Fibroblast of skin of left biceps (primary cell): Measurements from ENCODE around the gene CADPS2.
"Not testable (repeated sequence)": the region's sequence is repeated elsewhere in the genome, so short reads cannot be mapped to it uniquely, and the experiment has no call there.

Source experiments
- DNase-seq, 2 experiments: peaks; one replicate each; pipeline ENCODE4 v3.0.0-alpha.2; 2013; ENCODE audit warnings: low read depth in 2 of 2

The CADPS2 gene

DNA sequence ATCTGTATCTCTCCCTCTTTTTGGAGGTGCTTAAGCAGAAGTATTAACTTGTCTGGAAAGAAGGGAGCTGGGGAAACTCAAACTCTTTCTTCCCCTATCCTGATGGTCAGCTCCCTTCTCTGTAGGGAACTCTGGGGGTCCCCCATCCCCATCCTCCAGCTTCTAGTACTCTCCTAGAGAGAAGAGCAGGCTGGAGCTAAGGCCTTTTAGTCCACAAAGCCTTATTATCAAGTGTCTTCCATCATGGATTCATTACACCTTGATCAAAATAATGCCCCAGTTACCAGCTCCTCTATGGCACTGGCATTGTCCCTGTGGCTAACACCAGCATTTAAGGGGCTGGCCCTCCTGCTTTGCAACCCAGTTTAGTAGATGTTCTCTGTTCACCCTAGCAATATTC lies 35.7 kb downstream of the CADPS2 start:
- no peak for DNase-seq

DNA sequence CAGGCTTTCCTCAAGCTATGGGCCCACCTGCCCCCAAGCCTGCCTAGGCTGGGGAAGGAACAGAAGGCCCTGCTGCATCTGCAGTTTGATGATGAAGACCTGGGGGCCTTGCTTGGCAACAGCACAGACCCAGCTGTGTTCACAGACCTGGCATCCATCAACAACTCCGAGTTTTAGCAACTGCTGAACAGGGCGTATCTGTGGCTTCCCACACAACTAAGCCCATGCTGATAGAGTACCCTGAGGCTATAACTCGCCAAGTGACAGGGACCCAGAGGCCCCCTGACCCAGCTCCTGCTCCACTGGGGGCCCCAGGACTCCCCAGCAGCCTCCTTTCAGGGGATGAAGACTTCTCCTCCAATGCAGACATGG lies 36.3 kb downstream of the CADPS2 start:
- no peak for DNase-seq

DNA sequence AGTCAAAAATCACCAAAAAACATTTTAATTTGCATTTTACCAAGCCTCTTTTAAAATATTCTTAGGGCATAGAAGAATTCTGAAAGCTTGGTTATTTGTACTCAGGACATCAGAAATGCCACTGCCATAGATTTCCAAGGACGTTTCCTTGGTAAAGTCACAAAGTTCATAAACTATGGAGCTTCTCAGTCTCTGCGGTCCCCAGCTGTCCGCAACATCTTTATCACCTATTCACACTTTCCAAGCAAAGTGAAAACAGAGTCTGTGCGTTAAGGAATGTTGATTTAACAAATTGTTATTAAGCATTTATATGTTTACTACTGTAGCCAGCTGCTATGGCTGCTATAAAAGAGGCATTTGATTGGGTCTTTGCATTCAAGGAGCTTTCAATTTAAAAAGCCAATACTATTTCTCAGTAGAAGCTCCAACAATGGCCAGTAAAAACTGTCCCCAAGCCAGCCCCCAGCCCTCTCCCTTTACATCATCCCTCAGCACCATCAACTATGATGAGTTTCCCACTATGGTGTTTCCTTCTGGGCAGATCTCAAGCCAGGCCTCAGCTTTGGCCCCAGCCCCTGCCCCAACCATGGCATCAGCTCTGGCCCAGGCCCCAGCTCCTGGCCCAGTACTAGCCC lies 36.8 kb downstream of the CADPS2 start:
- DNase-seq: no peak

DNA sequence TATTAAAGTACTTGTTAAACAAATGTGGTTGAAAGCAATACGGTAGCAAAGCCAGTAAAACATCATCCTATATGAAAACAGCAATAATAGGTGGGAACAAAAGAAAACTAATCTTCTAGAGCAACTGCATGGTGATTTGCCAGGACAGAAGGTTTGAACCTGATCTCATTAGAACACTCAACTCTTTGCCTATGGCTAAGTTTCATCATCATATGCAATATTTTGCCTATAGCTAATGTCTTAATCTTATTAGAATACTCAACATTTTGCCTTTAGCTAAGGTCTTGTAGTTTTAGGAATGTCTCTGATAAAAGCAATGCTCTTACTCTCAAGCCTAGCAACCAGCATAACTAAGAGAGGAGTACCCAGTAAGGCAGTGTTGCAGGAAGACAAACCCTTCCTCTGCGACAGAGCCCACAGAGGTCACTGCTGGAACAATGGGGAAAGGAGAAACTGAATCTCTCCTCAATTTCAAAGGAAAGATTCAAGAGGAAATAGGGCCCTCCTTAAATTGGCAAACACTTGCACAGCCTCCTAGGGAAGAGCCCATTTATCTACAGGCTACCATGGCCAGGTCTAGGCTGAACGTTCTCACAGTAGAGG lies 38.3 kb downstream of the CADPS2 start:
- DNase-seq: no peak

DNA sequence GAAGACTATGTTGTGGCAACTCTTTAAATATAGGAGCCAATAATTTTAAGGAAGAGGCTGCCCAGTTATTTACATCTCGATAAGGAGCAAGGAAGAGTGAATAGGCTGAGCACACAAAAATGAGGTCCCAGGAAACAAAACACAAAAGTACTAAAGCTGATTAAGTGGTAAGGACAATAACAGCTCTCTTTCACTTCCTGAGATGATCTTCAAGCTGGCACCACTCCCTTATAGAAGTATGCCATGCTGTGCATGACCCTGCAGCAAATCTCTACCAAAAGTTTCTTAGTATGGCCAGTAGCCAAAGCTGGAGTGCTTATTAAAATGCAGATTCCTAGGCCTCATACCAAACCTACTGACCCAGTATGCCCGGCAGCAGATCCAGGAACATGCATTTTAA lies 39.7 kb downstream of the CADPS2 start:
- DNase-seq: no peak

DNA sequence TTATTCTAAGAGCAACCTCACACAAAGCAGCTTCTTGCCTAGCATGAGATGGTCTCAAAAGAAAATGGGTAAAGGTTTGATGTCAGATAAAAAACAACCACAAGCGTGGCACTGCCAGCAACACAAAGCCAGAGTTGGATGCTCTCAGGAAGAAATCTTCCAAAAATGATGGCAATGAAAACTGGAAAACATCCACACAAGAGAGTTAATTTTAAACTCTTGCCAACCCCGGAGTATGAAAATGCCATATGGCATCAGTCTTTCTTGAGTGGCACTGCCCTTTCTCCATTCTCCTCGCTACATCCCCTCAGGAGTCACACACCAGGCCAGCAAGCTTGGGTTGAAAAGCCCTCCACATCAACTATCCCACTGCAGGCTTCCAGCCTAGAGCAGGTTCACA lies 41.0 kb downstream of the CADPS2 start:
- no peak for DNase-seq

DNA sequence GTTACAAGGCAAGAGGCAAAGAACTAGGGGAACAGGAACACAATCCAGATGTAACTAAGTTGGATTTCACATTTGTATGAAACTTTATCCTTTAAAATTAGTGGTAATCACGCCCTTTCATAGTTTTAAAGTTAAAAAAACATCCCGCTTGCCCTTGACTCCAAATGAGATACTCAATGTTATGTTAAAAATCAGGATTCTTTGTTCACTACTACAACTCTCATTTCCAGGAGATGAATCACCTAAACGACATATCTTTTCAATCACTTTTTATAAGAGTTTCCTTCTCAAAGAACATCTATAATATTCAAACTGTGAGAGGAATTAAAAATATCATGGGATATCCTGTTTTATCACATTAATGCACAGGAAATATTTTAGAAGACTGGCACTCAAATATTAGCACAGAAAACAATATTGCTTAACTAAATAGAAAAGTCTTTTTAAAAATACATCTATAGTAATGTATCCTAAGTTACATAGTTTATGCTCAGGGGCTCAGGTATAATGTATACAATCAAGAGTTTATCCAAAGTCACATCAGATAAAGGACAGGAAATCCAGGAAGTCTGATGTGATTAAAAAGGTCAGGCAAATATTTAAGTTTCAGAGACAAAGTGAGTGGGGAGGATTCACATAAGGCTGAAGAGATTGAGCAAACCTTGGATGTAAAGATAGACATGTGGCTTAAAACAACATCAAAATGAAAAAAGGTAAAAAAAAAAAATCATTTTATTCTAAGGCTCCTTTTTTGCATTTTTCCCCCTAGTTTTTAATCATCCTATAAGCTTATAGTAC lies 41.9 kb downstream of the CADPS2 start:
- no peak for DNase-seq

DNA sequence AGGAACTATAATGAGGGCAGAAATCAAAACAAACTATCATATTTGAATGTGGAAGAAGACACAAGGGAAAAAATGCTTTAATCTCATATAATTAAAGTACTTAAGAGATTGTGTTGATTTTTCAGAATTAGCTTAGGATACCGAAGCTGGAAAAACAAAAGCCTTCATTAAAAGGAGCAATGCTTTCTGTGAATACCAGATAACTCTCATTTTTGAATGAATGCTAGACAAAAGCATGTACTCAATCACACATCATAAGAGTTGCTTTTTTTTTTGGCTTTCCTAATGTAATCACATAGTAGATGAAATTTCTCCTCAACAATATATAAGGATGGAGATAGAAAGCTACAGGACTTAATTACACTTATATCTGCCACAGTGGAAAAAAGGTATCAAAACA lies 43.3 kb downstream of the CADPS2 start:
- DNase-seq: no peak

DNA sequence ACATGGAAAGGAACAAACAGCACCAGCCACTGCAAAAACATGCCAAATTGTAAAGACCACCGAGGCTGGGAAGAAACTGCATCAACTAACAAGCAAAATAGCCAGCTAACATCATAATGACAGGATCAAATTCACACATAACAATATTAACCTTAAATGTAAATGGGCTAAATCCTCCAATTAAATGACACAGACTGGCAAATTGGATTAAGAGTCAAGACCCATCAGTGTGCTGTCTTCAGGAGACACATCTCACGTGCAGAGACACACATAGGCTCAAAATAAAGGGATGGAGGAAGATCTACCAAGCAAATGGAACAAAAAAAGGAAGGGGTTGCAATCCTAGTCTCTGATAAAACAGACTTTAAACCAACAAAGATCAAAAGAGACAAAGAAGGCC lies 50.0 kb downstream of the CADPS2 start:
- not testable (repeated sequence) for DNase-seq

DNA sequence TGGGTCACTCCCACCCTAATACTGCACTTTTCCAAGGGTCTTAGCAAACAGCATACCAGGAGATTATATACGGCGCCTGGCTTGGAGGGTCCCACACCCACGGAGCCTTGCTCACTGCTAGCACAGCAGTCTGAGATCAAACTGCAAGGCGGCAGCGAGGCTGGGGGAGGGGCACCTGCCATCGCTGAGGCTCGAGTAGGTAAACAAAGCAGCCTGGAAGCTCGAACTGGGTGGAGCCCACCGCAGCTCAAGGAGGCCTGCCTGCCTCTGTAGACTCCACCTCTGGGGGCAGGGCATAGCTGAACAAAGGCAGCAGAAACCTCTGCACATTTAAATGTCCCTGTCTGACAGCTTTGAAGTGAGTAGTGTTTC lies 51.7 kb downstream of the CADPS2 start:
- DNase-seq: not testable (repeated sequence)

DNA sequence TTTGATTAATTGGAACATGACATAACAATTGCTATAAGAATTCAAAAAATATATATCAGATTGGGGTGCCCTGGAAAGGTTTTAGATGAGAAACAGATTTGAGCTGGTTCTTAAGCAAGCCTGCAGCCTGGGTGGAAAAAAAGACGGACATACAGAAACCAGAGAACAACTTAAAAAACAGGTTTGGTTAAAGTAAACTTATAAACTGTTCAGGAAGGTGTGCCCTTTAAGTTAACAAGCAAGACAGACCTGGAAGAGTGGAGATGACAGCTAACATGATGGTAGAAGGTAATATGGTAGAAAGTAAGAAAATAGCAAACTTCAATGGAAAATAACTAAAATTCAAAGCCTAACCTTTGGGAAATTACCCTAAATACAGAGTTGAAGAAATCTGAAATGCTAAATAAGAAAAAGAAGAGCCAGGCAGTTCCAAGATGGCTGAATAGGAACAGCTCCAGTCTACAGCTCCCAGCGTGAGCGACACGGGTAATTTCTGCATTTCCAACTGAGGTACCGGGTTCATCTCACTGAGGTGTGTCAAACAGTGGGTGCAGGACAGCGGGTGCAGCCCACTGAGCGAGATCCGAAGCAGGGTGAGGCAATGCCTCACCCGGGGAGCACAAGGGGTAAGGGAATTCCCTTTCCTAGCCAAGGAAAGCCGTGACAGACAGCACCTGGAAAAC lies 52.2 kb downstream of the CADPS2 start:
- no peak for DNase-seq

DNA sequence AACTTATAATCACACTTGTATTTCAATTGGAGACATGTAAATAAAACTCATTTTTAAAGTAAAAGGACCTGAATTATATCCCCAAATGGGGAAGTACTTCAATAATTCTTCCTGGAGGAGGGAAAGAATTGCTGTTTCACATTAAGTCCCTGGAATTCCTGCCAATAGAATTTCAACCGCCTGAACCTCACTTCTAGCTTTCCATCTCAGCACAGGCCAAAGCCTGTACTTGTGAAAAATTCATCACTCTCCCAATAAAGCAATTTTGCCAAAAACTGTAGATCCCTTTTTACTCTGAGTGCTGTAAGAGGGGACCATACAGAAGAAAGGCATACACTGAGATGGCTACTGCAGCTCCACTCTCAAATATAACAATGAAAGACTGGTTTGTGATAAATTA lies 54.8 kb downstream of the CADPS2 start:
- no peak for DNase-seq

DNA sequence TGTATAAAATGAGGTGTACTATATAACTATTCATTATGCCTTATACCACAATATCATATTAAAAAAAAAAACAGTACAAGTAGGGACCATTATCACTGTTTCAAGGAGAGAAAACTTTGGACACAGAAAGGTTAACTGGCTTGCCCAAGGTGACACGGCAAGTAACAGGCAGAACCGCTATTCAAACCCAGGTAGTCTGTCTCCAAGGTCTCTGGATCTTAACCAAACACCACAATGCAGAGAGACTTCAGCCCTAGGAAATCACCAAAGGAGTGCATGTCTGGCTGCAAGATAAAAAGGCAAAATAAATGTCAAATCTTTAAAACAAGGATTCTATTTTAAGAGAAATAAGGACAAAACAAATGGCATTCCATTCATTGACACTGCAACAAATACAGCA lies 56.3 kb downstream of the CADPS2 start:
- DNase-seq: no peak

DNA sequence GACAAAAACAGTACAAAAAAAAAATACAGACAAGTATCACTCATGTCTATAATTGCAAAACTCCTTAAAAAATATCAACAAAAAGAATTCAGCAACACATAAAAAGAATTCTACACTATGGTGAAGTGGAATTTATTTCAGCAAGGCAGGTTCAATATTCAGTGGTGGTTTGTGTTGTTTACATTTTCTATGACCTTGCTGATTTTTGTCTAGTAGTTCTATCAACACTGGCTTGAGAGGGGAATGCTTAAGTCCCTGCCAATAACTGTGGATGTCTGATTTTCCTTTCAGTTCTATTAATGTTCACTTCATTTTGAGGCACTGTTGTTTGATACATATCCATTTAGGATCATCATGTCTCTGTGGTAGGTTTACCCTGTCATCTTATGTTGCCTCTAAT lies 58.5 kb downstream of the CADPS2 start:
- DNase-seq: no peak

DNA sequence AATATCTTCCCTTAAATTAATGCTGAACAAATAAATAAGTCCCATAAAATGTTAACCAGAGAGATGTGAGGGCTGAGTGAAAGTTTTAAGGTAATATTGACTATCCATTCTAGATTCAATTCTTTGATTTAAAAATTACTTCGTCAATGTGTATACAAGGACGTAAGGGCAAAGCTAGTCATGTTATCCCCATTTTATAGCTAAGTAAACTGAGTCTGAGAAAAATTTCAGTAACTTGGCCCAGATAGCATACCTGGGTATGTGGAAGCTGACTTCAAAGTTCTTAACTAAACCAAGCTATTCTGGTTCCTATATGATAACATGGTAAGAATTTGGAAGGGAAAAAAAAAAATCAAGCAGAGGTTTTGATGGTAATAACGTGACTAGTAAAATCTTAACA lies 72.4 kb downstream of the CADPS2 start:
- no peak for DNase-seq

DNA sequence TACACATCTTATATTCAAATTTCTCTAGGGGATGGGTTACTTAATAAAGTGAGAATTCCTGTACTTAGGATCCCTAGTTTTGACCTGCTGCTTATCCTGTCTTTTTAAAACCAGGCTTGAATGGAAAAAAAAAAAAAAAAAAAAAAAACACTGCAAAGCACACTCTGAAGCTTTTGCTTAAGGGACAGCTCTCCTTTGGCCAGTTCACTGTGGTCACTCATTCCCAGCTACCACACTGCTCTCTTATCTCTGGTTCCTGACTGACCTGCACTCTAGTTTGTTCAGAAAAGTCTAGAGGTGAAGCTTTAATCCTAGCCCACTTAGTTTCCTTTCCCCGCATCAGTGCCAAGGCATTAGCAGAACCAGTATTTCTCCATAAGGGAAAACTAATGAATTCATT lies 82.4 kb downstream of the CADPS2 start:
- no peak for DNase-seq

DNA sequence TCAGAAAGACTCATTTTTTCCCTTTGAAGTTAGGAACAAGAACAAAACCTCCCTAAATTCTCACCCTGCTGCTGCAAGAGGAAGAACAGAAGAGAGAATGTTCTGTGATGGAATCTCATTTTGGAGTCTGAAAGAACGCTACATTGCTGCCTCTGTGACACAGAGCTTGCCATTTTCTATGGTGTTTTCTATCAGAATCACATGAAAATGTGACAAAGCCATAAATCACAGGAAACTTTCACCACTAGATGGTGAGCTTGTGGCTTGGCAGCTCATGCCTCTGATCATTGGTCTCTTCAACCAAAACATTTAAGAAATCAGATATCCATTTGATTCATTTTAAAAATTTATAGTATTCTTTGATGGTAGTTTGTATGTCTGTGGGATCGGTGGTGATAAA lies 82.9 kb downstream of the CADPS2 start:
- DNase-seq: no peak

DNA sequence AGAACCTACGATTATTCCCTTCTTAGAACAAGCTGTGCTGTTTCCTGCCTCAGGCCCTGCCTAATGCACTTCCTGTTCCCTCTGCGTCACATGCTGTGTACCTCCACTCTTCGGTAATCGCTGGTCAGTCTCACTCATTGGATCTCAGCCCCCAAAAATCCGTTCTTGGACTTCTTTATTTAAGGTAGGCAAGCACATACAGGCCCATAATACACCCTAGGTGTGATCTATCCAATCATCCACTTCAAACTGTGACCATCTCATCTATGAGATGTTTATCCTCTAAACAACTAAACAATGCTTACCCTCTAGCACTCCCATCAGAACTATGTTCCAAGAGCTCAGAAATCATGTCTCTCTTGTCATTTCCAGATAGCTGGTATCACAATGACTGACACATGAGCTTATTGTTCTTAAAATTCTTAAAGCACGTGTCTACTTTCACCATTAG lies 83.9 kb downstream of the CADPS2 start:
- DNase-seq: no peak

DNA sequence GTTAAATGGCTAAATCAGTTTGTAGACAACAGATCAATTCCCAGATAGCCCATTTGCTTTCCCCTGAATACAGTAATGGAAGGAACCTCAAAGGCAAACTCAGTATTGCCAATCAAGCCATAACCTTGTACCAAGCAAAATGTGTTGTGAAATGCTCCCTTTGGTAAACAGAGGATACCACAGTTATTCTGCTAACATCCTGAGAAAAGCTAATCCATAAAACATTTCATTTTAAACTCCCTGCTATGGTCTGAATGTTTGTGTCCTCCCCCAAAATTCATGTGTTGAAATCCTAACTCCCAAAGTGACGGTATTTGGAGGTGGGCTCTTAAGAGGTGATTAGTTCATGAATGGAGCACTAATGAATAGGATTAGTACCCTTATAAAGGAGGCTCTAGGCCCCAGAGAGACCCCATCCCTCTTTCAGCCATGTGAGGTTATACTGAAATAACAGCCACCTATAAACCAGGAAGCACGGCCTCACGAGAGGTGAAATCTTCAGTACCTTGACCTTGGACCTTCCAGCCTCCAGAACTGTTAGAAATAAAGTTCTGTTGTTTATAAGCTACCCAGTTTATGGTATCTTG lies 94.2 kb downstream of the CADPS2 start:
- DNase-seq: no peak

DNA sequence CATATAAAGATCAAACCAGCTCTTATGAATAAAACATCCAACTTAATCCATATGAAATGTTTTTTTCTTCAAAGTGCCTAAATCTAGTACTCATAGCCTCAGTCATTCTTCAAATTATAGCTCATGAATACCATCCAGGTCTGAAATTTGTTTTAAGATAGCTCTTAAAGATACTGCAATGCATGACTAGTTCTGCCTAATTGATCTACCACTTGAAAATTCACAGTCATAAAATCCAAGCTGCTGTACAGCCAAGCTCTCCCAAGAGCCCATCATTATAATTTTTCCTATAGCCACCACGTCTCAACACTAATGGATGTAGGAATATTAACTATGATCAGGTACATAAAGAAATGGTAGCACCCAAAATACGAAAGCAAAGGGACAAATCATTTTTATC lies 95.7 kb downstream of the CADPS2 start:
- DNase-seq: no peak

DNA sequence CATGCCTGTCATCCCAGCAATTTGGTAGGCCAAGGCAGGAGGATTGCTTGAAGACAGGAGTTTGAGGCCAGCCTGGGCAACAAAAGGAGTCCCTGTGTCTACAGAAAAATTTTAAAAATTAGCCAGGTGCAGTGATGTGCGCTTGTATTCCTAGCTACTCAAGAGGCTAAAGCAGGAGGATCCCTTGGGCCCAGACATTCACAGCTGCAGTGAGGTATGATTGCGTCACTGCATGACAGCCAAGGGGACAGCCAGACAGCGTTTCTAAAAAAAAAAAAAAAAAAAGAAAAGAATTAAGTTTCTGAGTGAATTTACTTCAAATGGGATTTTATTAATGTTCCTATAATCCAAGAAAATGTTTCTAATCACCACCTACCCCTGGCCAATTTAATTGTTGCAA lies 96.1 kb downstream of the CADPS2 start:
- DNase-seq: no peak

DNA sequence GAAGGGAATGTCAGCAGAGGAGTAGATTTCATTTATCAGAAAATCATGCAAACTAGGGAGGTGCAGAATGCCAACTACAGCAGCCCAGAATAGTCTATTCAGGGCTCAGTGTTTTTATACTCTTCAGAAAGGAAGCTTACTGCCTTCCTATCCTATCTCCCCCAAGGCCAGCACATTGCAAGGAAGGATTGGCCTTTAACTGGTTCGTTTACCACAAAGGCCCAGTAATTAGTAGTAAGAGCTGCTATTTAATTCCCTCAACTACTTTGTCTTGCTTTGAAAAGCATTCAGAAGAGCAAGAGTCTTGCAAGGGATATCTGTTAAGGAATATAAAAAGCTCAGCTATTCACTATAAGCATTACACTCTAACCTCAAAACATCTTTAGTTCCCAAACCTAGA lies 97.1 kb downstream of the CADPS2 start:
- no peak for DNase-seq
